H9 (cell line): ENCODE results near the gene ZMIZ2. TPM values are rescaled to one million over a fixed set of nuclear protein-coding genes. Genes with fewer than 3 reads are reported as not detected.

Experiments
- DNase-seq: peaks from one replicate; pipeline ENCODE4 v3.0.0-alpha.2; 2017
- H2AFZ ChIP-seq: one replicate; pipeline ENCODE4 v1.6.1; 2013; ENCODE audit warnings: mild to moderate bottlenecking, low read length, control low read depth, moderate library complexity
- H2AK5ac ChIP-seq: 2 replicates; pipeline ENCODE4 v1.6.1; 2013; ENCODE audit warnings: low read length, control low read depth, mixed read lengths; ENCODE audit not compliant: insufficient read length
- H2BK120ac ChIP-seq: one replicate; pipeline ENCODE4 v1.6.1; 2013; ENCODE audit warnings: low read depth, mild to moderate bottlenecking, low read length, control low read depth, inconsistent platforms; ENCODE audit not compliant: poor library complexity, severe bottlenecking
- H2BK12ac ChIP-seq: 2 replicates; pipeline ENCODE4 v1.6.1; 2013; ENCODE audit warnings: low read length, control low read depth, mixed read lengths, low read depth; ENCODE audit not compliant: insufficient read length
- H2BK15ac ChIP-seq: 2 replicates; pipeline ENCODE4 v1.6.1; 2013; ENCODE audit warnings: low read depth, low read length, control low read depth
- H2BK20ac ChIP-seq: one replicate; pipeline ENCODE4 v1.6.1; 2013; ENCODE audit warnings: low read depth, mild to moderate bottlenecking, low read length, control low read depth, inconsistent platforms; ENCODE audit not compliant: poor library complexity, severe bottlenecking
- H2BK5ac ChIP-seq: 2 replicates; pipeline ENCODE4 v1.6.1; 2013; ENCODE audit warnings: low read length, control low read depth, mixed read lengths; ENCODE audit not compliant: insufficient read length
- H3K14ac ChIP-seq: 2 replicates; pipeline ENCODE4 v1.6.1; 2013; ENCODE audit warnings: low read length, control low read depth; ENCODE audit not compliant: insufficient read depth
- H3K18ac ChIP-seq: 2 replicates; pipeline ENCODE4 v1.6.1; 2013; ENCODE audit warnings: low read depth, mild to moderate bottlenecking, mixed read lengths, low read length, control low read depth; ENCODE audit not compliant: insufficient read length
- H3K23ac ChIP-seq: 2 replicates; pipeline ENCODE4 v1.6.1; 2013; ENCODE audit warnings: low read length, control low read depth, mixed read lengths, low read depth; ENCODE audit not compliant: insufficient read length
- H3K23me2 ChIP-seq: 2 replicates; pipeline ENCODE4 v1.6.1; 2013; ENCODE audit warnings: low read depth, mild to moderate bottlenecking, mixed read lengths, low read length, control low read depth; ENCODE audit not compliant: insufficient read length, poor library complexity, severe bottlenecking
- H3K27ac ChIP-seq: 2 replicates; pipeline ENCODE4 v1.5.1; 2013; ENCODE audit warnings: low read length, control low read depth, mixed read lengths, low read depth; ENCODE audit not compliant: insufficient read length
- H3K27me3 ChIP-seq: 2 replicates; pipeline ENCODE4 v1.6.1; 2013; ENCODE audit warnings: low read length, control low read depth, inconsistent platforms; ENCODE audit not compliant: insufficient read depth
- H3K4ac ChIP-seq: 2 replicates; pipeline ENCODE4 v1.6.1; 2013; ENCODE audit warnings: low read depth, mild to moderate bottlenecking, control low read depth, inconsistent platforms, low read length, moderate library complexity
- H3K4me1 ChIP-seq: 2 replicates; pipeline ENCODE4 v1.6.1; 2013; ENCODE audit warnings: low read length, control low read depth, inconsistent platforms; ENCODE audit not compliant: insufficient read depth
- H3K4me2 ChIP-seq: 2 replicates; pipeline ENCODE4 v1.6.1; 2013; ENCODE audit warnings: low read length, control low read depth, mixed read lengths; ENCODE audit not compliant: insufficient read length, insufficient read depth
- H3K56ac ChIP-seq: 2 replicates; pipeline ENCODE4 v1.6.1; 2013; ENCODE audit warnings: low read depth, mild to moderate bottlenecking, mixed read lengths, low read length, control low read depth; ENCODE audit not compliant: insufficient read length
- H3K79me1 ChIP-seq: 2 replicates; pipeline ENCODE4 v1.6.1; 2013; ENCODE audit warnings: low read depth, mild to moderate bottlenecking, moderate library complexity, low read length, control low read depth, inconsistent platforms; ENCODE audit not compliant: insufficient read depth, poor library complexity, severe bottlenecking
- H3K79me2 ChIP-seq: 2 replicates; pipeline ENCODE4 v1.6.1; 2013; ENCODE audit warnings: low read length, control low read depth, inconsistent platforms; ENCODE audit not compliant: insufficient read depth
- H3K9ac ChIP-seq: 2 replicates; pipeline ENCODE4 v1.6.1; 2013; ENCODE audit warnings: low read length, control low read depth, mixed read lengths; ENCODE audit not compliant: insufficient read length; ENCODE audit errors: extremely low read depth
- H3K9me3 ChIP-seq: one replicate; pipeline ENCODE4 v1.6.1; 2013; ENCODE audit warnings: low read depth, low read length, inconsistent platforms; ENCODE audit not compliant: control insufficient read depth
- H3T11ph ChIP-seq: one replicate; pipeline ENCODE4 v1.6.1; 2013; ENCODE audit warnings: mild to moderate bottlenecking, low read length, control low read depth, inconsistent platforms
- H4K20me1 ChIP-seq: one replicate; pipeline ENCODE4 v1.6.1; 2013; ENCODE audit not compliant: control insufficient read depth, insufficient read length, insufficient read depth
- H4K5ac ChIP-seq: 2 replicates; pipeline ENCODE4 v1.6.1; 2013; ENCODE audit warnings: low read depth, mild to moderate bottlenecking, mixed read lengths, low read length, control low read depth; ENCODE audit not compliant: insufficient read length
- H4K8ac ChIP-seq: replicated peaks from 2 replicates; pipeline ENCODE4 v1.6.1; 2013; ENCODE audit warnings: low read length, control low read depth, mixed read lengths, low read depth; ENCODE audit not compliant: insufficient read length
- H4K91ac ChIP-seq: 2 replicates; pipeline ENCODE4 v1.6.1; 2013; ENCODE audit warnings: low read depth, mild to moderate bottlenecking, moderate library complexity, mixed read lengths, low read length, control low read depth; ENCODE audit not compliant: insufficient read length
- H3K27ac Mint-ChIP-seq, 3 experiments: 2 replicates in 2 of 3; 3 replicates in 1 of 3; pipeline ENCODE4 v1.8.0; 2020 to 2021; ENCODE audit warnings: mixed read lengths in 3 of 3, mild to moderate bottlenecking in 1 of 3, moderate library complexity in 1 of 3
- H3K27me3 Mint-ChIP-seq: 2 replicates; pipeline ENCODE4 v1.8.0; 2021; ENCODE audit warnings: low read depth, mild to moderate bottlenecking, moderate library complexity, mixed read lengths
- H3K36me3 Mint-ChIP-seq, 3 experiments: 2 replicates in 2 of 3; 3 replicates in 1 of 3; pipeline ENCODE4 v1.8.0; 2020 to 2021; ENCODE audit warnings: low read depth in 3 of 3, mixed read lengths in 3 of 3; ENCODE audit not compliant: insufficient read depth in 1 of 3
- H3K4me1 Mint-ChIP-seq, 2 experiments: 2 replicates each; pipeline ENCODE4 v1.8.0; 2020; ENCODE audit warnings: mixed read lengths in 2 of 2
- H3K4me3 Mint-ChIP-seq, 2 experiments: 2 replicates in 1 of 2; 3 replicates in 1 of 2; pipeline ENCODE4 v1.8.0; 2020 to 2021; ENCODE audit warnings: mild to moderate bottlenecking in 2 of 2, mixed read lengths in 2 of 2, moderate library complexity in 1 of 2
- H3K9me3 Mint-ChIP-seq, 2 experiments: 2 replicates in 1 of 2; 3 replicates in 1 of 2; pipeline ENCODE4 v1.8.0; 2020; ENCODE audit warnings: mild to moderate bottlenecking in 2 of 2, mixed read lengths in 2 of 2, moderate library complexity in 1 of 2
- WGBS: extraction: QIAGEN DNeasy Blood & Tissue Kit; methylation state at CpG from one replicate; pipeline ENCODE4 v1.1.7; 2013; ENCODE audit warnings: missing lambda C conversion rate, low lambda C conversion rate, mixed read lengths; ENCODE audit not compliant: insufficient read length; ENCODE audit errors: extremely low coverage; 5-methylcytosine and 5-hydroxymethylcytosine counted together
- total RNA-seq: library from RNA; stranded (reverse); gene quantifications from 2 replicates; pipeline ENCODE4 v1.2.1, GENCODE V29; 2021
- TF ChIP-seq, protein P1 (sequence below): fragments of 200-600 bp; sonication (generic); conservative IDR thresholded peaks from 3 replicates; pipeline ENCODE4 v1.8.0; 2021; ENCODE audit warnings: antibody characterized with exemption, mild to moderate bottlenecking

The ZMIZ2 gene
- total RNA-seq, 1 experiment from 2014 or later = 72.9 TPM

DNA sequence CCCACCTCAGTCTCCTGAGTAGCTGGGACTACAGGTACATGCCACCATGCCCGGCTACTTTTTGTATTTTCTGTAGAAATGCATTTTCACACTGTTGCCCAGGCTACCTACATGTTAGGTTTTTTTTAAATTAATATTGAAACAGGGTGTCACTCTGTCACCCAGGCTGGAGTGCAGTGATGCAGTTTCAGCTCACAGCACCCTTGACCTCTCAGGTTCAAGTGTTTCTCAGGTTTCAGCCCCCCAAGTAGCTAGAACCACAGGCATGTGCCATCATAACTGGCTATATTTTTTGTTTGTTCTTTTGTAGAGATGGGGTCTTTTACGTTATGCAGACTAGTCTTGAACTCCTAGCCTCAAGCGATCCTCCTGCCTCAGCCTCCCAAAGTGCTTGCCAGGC, 32.4 kb upstream of the ZMIZ2 start:
- no peaks in the 10 kb centered on the region for H4K20me1 ChIP-seq
- TF ChIP-seq, protein P1, sequence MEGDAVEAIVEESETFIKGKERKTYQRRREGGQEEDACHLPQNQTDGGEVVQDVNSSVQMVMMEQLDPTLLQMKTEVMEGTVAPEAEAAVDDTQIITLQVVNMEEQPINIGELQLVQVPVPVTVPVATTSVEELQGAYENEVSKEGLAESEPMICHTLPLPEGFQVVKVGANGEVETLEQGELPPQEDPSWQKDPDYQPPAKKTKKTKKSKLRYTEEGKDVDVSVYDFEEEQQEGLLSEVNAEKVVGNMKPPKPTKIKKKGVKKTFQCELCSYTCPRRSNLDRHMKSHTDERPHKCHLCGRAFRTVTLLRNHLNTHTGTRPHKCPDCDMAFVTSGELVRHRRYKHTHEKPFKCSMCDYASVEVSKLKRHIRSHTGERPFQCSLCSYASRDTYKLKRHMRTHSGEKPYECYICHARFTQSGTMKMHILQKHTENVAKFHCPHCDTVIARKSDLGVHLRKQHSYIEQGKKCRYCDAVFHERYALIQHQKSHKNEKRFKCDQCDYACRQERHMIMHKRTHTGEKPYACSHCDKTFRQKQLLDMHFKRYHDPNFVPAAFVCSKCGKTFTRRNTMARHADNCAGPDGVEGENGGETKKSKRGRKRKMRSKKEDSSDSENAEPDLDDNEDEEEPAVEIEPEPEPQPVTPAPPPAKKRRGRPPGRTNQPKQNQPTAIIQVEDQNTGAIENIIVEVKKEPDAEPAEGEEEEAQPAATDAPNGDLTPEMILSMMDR = no peak
- WGBS = no CpG with 5 or more reads among the region's 3 CpGs
- H3K4me1 ChIP-seq = no peaks in the 10 kb centered on the region
- no peaks in the 10 kb centered on the region for H3K9me3 ChIP-seq
- H2BK15ac ChIP-seq = no peak overlapping the region
- no peak overlapping the region for H3K9ac ChIP-seq
- no peak overlapping the region for H4K8ac ChIP-seq
- H3K4ac ChIP-seq = no peak overlapping the region
- H3K4me1 Mint-ChIP-seq = peaks cover 3 to 8% of the 10 kb centered on the region in 2 experiments; a peak in 3 of 4 replicates
- no peak overlapping the region for H3K18ac ChIP-seq
- H3K4me3 Mint-ChIP-seq = no peak overlapping the region
- no peak overlapping the region for H2AK5ac ChIP-seq
- H3K27me3 ChIP-seq = no peaks in the 10 kb centered on the region
- H3K79me1 ChIP-seq = no peaks in the 10 kb centered on the region
- H2BK5ac ChIP-seq = no peak overlapping the region
- no peak overlapping the region for H4K91ac ChIP-seq
- H4K5ac ChIP-seq = no peak overlapping the region
- no peak overlapping the region for H2AFZ ChIP-seq
- H3K56ac ChIP-seq = no peak overlapping the region
- H3K36me3 Mint-ChIP-seq = peaks cover 0 to 2% (median 0%) of the 10 kb centered on the region in 3 experiments; a peak in 2 of 7 replicates
- H3K27ac Mint-ChIP-seq = no peak overlapping the region
- H3K27ac ChIP-seq = no peak overlapping the region
- H2BK20ac ChIP-seq = no peak overlapping the region
- H3K14ac ChIP-seq = no peak overlapping the region
- H2BK12ac ChIP-seq = no peak overlapping the region
- no peak overlapping the region for H3K4me2 ChIP-seq
- no peak overlapping the region for H2BK120ac ChIP-seq
- peaks cover 11 to 12% of the 10 kb centered on the region in 2 experiments; a peak in 3 of 5 replicates for H3K9me3 Mint-ChIP-seq
- DNase-seq = no peak
- no peak overlapping the region for H3K23ac ChIP-seq
- H3K27me3 Mint-ChIP-seq = peaks cover 6% of the 10 kb centered on the region
- H3K23me2 ChIP-seq = no peaks in the 10 kb centered on the region
- H3T11ph ChIP-seq = no peak overlapping the region
- no peaks in the 10 kb centered on the region for H3K79me2 ChIP-seq
